Tibial nerve (tissue), 4 donors: ENCODE data around the gene SMCO2.

Source experiments
- CTCF ChIP-seq, 5 experiments: fragments of 200-600 bp in 3 of 5; fragments of 450-650 bp in 2 of 5; sonication (generic) in 3 of 5; IDR thresholded peaks; one replicate each; pipeline ENCODE4 v1.5.1; 2016 to 2019; ENCODE audit warnings: antibody characterized with exemption in 5 of 5, mild to moderate bottlenecking in 3 of 5, moderate library complexity in 2 of 5
- EP300 ChIP-seq, 2 donors: sonication (generic); formaldehyde crosslinking; IDR thresholded peaks; one replicate each; pipeline ENCODE4 v1.6.1; 2017; ENCODE audit warnings: antibody characterized with exemption in 2 of 2, mild to moderate bottlenecking in 1 of 2
- POLR2A ChIP-seq, 2 donors: fragments of 450-650 bp; IDR thresholded peaks; one replicate each; pipeline ENCODE4 v1.6.1; 2017; ENCODE audit warnings: antibody characterized with exemption in 2 of 2, mild to moderate bottlenecking in 2 of 2, moderate library complexity in 2 of 2

DNA sequence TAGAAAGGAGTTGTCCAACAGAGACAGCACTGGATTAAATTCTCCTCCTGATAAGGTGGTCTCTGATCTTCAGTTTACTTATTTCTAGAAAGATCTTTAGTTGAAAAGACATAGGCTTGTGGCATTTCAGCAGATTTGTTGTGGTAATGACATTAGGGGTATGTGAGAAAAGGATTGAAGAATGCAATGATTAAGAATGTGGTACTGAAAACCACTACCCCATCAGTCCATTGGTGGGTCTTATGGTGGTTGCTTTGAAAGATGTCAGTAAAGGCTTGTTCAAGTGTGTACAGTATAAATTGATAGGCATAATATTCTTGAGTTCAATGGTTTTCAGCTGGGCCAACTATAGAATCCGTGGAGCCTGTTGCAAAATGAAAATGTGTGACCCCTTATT is 88.2 kb downstream of the SMCO2 start:
- TF ChIP-seq CTCF (IDR thresholded peaks at IDR 0.05) (no peak), POLR2A (IDR thresholded peaks at IDR 0.05) (no peak), EP300 (IDR thresholded peaks at IDR 0.05) (no peak)
